ENCODE measurements around the gene EFHC1.
A peak's percentile ranks its signal among the peaks of the same experiment; 100 is the strongest.
"Not testable (repeated sequence)": the region's sequence is repeated elsewhere in the genome, so short reads cannot be mapped to it uniquely, and the experiment has no call there.

EFHC1 gene

GRCh38 chr6:52419809-52420667 lies at the start of gene EFHC1:
TSS of gene EFHC1 (plus strand) at chr6:52420342. CDS start at chr6:52420411, 69 bp downstream.
- peak; percentile 80 for FAIRE-seq

- no peak for FAIRE-seq
These were observed 48.4 kb upstream of the EFHC1 start for GRCh38 chr6:52371656-52372191.

- no peak for FAIRE-seq
These were observed 46.9 kb upstream of the EFHC1 start for GRCh38 chr6:52373151-52373690.

GRCh38 chr6:52374247-52374646 lies 45.9 kb upstream of the EFHC1 start:
- no peak for FAIRE-seq

- no peak for FAIRE-seq
These were observed 44.2 kb upstream of the EFHC1 start for GRCh38 chr6:52375780-52376556.

- FAIRE-seq = no peak
These were observed 43.4 kb upstream of the EFHC1 start for GRCh38 chr6:52376763-52377162.

GRCh38 chr6:52377538-52378221 lies 42.5 kb upstream of the EFHC1 start:
- no peak for FAIRE-seq

GRCh38 chr6:52381249-52381648 lies 38.9 kb upstream of the EFHC1 start:
- no peak for FAIRE-seq

GRCh38 chr6:52384145-52384766 lies 35.9 kb upstream of the EFHC1 start:
- no peak for FAIRE-seq

GRCh38 chr6:52385074-52385473 lies 35.1 kb upstream of the EFHC1 start:
- FAIRE-seq = no peak

GRCh38 chr6:52388119-52388518 lies 32.0 kb upstream of the EFHC1 start:
- not testable (repeated sequence) for FAIRE-seq

GRCh38 chr6:52388790-52389189 lies 31.4 kb upstream of the EFHC1 start:
- FAIRE-seq = no peak

- FAIRE-seq = no peak
These were observed 30.9 kb upstream of the EFHC1 start for GRCh38 chr6:52389264-52389625.

- no peak for FAIRE-seq
These were observed 30.3 kb upstream of the EFHC1 start for GRCh38 chr6:52389626-52390360.

- FAIRE-seq = no peak
These were observed 29.8 kb upstream of the EFHC1 start for GRCh38 chr6:52390361-52390727.

GRCh38 chr6:52391599-52391998 lies 28.5 kb upstream of the EFHC1 start:
- no peak for FAIRE-seq

GRCh38 chr6:52392944-52393343 lies 27.2 kb upstream of the EFHC1 start:
- no peak for FAIRE-seq

- FAIRE-seq = no peak
These were observed 26.4 kb upstream of the EFHC1 start for GRCh38 chr6:52393780-52394179.

- no peak for FAIRE-seq
These were observed 25.9 kb upstream of the EFHC1 start for GRCh38 chr6:52394251-52394666.

- no peak for FAIRE-seq
These were observed 24.2 kb upstream of the EFHC1 start for GRCh38 chr6:52395969-52396368.

GRCh38 chr6:52399511-52400312 lies 20.4 kb upstream of the EFHC1 start:
- no peak for FAIRE-seq
